Measurements from ENCODE around the gene C18orf54.

DNA sequence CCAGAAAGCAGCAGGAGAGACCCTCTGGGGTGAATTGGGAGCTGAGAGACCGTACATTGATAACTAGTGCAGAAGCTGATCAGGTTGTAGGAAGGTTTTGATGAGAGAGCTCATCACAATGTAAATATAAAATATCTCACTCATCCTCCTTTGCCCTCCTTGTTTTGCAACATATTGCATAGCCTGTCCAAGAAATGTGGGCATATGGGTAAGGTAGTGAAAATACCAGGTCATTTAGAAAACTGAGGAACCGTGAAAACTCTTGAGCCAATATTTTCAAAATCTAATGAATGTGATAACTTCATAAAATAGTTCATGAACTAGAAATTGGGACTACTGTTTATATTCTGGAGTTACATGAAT, 31.4 kb downstream of the C18orf54 start:
- TF ChIP-seq EZH2 (IDR thresholded peaks at IDR 0.05; ENCODE audit: insufficient read depth, poor library complexity, severe bottlenecking) (no peak), EZH2phosphoT487 (IDR thresholded peaks at IDR 0.05; ENCODE audit: insufficient read depth, low read depth) (no peak)

All from GM23248 (cell line).